SKM-1 (cell line): ENCODE measurements around the gene LRRC74A.

Source experiments
- DNase-seq: peaks from one replicate; lab custom pipeline; 2025; ENCODE audit not compliant: unreplicated experiment; lab: John Stamatoyannopoulos, UW

LRRC74A gene

DNA sequence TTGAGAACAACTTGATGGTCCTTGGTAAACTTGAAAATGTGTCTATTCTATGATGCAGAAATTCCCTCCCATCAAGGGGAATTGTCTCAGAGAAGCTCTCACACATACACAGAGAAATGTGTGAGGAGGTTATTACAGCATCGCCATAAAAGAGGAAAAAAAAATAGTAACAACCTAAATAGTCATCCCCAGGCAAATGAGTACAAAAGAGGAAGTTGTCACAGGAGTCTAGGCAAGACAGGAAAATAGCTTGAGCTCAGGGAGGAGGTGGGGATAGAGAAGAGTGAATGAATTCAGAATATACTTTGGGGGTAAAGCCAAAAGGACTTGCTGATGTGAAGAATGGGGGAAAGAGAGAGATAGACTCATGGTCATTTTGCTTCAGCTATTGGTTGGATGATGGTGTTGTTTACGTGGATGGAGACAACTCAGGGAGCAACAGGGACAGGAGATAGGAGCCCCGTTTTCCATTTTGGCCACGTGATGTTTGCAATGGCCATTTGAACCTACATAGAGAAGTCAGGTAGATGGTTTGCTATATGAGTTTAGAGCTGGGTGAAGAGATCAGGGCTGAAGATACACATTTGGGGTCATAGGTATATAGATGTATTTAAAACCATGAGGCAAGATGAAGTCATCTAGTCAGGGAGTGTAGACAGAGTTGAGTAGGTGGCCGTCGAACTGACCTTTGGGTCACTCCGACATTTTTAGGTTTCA lies 20.3 kb downstream of the LRRC74A start:
- DNase-seq = peak; percentile 44

DNA sequence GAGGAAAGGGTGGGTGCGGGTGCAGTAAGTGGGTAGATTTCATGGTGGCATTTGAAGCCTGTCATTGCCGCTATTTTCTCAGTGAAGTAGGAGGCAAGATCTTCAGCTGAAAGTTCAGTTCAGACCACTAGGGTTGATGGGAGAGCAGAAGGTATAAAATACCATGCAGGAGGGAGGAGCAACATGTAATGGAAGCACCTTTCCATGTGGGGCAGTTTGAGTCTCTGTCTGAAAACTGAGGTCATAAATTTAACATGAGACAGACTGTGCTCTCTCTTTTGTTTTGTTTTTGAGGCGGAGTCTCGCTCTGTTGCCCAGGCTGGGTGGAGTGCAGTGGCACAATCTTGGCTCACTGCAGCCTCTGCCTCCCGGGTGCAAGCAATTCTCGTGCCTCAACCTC lies 22.7 kb downstream of the LRRC74A start:
- DNase-seq = no peak

- no peak for DNase-seq
Observed at GRCh38 chr14:76855066-76855465, 28.9 kb downstream of the LRRC74A start.

- DNase-seq = no peak
Observed at GRCh38 chr14:76856769-76857168, 30.6 kb downstream of the LRRC74A start.

GRCh38 chr14:76861574-76862255 lies 35.5 kb downstream of the LRRC74A start:
- DNase-seq = no peak

DNA sequence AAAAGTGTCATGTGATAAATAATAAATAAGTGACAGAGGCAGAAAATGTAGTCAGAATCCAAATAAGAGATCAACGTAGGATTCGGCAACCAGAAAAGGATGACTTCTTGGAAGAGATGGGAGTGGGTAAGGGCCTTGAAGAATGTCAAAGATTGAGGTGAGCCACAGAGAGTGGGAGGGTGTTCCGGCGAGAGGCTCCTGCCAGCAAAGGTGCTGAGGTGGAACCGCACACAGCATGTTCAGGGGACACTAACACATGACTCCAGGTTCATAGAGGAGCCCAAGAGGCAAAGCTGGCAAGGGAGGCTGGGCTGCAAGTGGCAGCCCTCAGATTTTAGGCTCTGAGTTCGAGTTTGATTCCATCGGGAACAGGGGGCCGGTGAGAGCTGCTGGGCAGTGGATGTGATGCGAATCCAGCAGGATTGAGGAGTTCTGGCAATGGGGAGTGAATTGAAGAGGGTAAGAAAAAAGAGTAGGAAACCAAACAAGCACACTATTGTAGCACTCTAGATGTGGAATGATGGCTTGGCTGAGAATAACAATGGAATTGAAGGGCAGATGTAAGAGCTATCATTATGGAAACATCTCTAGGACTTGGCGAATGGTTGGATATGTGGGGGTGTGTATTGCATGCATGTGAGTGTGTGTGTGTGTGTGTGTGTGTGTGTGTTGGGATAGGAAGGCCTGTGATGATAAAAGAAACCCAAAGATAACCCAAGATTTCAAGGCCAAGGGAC lies 36.5 kb downstream of the LRRC74A start:
- no peak for DNase-seq

DNA sequence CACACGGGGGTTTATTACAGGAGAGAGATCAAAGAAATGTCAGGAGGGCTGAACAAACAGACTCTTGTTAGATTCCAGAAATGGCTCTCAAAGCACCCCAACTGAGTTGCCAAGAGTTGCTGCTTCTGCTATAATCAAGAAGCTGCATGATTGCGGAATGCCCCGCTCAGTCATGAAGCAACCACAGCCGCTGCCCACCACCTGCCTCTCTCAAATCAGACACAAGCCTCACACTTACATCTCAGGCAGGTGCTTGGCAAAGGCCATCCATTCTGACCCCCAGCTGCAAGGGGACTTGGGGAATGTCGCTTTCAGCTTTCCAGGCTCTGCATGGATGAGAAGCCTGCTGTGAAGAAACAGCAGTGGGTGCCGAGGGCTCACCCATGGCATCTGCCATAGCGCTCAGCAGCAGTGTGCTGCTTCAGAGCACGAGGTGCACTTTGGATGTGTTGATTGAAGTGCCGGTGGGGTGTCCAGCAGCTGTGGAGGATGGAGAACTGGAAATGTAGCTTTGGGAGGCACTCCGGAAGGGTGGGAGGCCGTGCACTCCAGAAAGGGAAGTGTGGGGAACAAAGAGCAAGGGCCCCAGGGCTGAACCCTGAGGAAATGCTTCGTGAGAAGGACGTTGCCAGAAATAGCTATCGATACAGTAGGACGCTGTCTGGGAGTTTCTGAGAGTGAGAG lies 37.7 kb downstream of the LRRC74A start:
- peak; percentile 69 for DNase-seq

- DNase-seq = no peak
Observed at GRCh38 chr14:76866456-76866855, 40.2 kb downstream of the LRRC74A start.

DNA sequence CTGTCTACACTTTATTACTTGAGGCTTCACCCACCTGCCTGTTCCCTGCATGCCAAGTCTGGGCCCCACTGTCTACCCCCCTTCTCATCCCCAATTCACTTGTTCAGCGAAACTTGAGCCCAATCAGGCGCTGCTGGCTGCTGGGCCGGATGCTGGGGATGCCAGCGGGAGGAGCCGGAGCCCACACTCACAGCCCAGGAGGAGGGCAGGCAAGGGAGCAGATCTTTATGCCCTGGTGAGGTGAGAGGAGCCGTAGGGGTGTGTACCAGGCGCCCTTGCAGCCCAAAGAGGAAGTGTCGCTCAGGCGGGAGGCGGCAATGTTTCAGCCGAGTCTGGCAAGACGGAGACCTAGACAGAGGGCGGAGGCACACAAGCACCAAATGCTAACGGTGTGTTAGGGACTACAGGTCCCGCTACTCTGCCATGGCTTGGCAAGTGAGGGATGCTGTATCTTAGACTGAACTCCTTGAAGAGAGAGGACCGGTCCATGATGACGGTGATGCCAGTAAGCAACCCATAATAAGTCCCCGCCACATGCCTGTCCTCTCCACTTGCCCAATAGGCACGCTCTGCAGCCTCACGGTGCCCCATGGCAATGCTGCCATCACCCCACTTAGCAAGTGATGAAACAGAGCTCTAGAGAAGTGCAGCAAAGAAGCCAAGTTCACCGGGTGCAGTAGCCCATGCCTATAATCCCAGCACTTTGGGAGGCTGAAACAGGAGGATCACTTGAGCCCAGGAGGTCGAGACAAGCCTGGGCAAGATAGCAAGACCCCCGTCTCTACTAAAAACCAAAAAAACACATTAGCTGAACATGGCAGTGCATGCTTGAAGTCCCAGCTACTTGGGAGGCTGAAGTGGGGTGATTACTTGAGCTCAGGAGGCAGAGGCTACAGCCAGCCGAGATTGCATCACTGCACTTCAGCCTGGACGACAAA lies 41.6 kb downstream of the LRRC74A start:
- peak; percentile 11 for DNase-seq

DNA sequence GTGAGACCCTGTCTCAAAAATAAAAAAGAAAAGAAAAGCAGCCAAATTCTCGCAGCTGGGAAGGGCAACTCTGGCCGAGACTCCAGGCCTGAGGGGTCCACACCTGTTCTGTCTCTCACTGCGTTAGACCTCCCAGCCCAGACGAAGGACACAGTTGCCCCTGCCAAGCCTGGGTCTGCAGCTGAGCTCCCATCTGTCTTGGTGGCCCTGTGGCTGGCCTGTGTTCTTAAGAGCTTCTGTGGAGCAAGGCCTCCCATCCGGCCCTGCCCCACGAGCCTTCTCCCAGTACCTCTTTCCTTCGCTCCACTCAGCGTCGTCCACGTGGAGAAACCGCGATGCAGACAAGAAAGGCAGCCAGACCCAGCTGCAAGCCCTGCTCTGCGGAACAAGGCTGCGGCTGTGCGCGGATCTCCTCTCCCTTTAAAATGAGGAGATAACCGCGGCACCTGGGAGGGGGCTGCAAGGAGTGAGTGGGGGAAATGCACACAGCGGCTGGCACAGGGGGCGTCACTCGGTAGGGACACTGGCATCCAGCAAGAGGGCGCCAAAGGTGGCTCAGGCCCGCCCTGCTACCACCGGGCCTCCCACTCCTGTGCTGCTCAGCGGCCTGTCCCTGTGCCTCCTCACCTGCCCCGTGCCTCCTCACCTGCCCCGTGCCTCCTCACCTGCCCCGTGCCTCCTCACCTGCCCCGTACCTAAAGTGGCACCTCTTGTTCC lies 42.4 kb downstream of the LRRC74A start:
- no peak for DNase-seq

DNA sequence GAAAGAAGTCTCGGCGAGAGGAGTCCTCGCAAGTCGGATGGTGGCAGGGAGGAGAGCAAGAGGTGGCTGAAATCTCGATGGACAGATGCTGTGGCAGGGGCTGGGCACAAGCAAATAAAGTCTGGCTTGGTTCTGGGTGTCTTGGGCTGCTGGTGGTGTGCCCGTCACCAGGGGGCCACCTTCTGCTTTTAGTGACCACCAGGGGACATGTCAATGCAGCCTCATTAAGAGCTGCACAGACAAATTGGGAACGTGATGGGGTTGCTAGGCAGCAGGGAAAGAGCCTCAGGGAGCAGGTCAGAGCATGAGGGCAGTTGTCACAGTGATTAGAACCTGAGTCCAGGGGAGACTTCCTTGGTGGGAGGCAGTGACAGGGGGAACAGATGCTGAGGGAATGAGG lies 44.0 kb downstream of the LRRC74A start:
- no peak for DNase-seq

- DNase-seq = no peak
Observed at GRCh38 chr14:76872796-76873432, 46.7 kb downstream of the LRRC74A start.

DNA sequence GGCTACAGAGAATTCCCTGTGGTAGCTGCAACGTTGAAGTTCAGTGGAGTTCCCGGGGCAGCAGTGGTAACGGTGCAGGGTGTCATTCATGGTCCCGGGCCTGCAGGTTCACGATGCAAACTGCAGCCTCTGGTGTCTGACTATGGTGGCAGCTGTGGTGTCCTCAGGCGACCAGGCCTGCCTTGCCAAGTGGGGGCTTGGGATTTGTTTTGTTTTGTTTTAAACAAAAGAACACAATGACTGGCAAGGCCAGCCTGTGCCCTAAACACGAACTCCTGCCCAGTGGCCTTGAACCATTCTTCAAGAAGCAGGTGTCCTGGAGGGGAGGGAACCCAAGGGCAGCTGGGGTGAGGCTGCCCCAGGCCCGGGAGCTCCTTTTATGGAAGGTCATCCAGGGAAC lies 48.5 kb downstream of the LRRC74A start:
- DNase-seq = no peak

DNA sequence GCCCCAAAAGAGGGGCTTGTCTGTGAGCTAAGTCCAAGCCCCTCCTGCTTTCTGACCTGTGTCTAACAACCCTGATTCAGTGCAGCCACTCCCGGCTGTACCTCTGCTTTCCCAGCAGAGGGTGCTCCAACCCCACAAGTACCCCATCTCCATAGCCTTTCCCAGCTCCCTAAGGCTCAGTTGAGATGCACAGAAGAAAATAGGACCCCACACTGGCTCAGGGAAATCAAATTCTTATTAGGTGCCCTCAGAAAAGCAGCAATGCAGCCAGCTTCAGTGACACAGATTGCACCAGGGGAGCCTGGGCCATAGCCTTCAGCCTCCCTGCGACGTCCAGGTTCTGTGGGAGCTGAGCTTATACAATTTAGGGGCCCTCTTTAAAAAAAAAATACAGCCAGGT lies 49.9 kb downstream of the LRRC74A start:
- peak; percentile 11 for DNase-seq

- no peak for DNase-seq
Observed at GRCh38 chr14:76877871-76878270, 51.7 kb downstream of the LRRC74A start.

DNA sequence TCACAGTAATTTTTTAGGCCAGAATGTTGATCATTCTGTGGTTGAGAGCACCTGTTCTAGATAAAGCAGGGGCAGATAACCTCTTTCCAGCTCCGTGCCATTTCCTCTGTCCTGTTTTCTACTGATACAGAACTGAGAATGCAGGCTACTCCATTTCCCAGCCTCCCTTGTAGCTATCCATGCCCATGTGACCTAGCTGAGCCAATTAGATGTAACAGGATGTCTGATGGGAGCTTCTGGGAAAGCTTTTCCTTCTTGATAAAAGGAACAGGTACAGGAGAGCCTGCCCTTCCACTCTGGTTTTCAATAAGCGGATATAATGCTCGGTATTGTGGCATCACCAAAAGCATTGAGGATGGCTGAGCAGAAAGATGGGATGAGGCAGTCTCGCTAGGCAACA lies 54.2 kb downstream of the LRRC74A start:
- DNase-seq = no peak

DNA sequence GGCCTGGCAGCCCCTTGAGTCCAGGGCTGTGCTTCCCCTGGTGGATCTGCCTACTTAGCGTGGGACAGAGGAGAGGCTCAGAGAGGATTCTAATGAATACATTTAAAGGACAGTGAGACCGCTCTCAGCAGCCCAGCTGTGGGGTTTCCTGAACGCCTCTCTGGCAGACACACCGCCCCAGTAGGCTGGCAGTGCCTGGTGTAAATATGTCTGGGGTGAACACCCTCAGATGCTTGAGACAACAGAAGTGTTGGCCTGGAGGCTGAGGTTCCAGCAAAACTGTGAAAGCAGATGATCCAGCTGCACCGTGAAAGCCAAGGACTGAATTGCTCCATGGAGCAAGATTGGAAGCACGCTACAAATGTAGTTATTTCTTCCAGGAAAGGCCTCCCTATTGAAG lies 55.1 kb downstream of the LRRC74A start:
- DNase-seq = no peak

DNA sequence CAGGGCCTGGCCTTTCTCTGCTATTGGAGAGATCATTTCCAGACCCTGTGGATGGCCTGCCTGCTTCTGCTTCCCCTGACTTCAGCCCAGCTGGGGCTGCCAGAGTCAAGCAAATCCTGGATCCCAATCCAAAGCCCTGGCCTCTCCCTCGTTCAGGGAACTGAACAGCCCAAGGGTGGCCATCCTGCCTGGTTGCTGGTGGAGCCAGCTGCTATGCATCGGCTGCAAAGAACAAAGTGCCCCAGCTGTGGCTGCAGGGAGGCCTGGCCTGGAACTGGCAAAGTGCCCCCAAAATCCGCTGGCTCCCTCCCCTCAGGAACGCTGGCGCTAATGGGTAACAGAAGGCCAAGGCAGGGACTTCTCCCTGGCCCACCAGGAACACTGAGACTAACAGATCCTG lies 56.4 kb downstream of the LRRC74A start:
- DNase-seq = no peak

GRCh38 chr14:76883447-76883846 lies 57.2 kb downstream of the LRRC74A start:
- no peak for DNase-seq
